VCaP (cell line): Measurements from ENCODE around the gene GALNT9.

ENCODE experiments used
- H3K27ac ChIP-seq: fragments of 450-650 bp; 2 replicates; pipeline ENCODE4 v1.5.1; 2017
- TF ChIP-seq, protein P1 (sequence below): fragments of 450-650 bp; conservative IDR thresholded peaks from 2 replicates; pipeline ENCODE4 v1.5.1; 2017; ENCODE audit warnings: mild to moderate bottlenecking, moderate library complexity

Gene GALNT9

DNA sequence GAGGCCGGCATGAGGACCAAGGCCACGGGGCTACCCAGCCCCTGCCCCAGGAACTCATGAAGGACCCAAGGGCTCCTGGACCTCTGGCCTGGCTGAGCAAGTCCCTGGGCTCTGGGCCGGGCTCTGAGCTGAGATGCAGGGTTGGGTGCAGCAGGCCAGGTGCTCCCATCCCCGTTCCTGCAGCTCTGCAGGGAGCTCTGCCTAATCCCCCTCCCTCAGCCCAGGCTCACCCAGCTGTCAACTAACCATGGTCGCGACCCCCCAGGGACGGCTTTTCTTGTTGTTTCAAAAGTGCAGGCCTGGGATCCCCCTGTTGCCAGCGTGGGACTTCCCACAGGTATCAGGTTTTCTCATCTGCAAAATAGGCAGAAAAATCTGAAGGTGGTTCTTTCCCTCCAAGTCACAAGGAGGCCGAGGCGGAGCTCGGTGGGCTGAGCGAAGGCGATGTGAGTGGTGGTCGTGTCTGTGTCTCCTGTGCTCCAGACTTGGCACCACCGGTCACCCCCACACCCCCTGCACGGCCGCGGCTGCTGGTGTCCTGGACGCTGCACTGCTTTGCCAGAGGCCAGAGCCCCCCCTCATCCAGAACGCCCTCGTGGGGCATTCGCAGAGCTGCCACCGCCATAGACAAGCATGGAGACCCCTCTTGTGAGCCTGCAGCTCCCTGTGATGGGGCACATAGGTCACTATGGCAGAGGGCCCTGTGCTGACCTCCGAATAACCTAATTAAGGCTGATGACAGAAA is 22.5 kb upstream of the GALNT9 start:
- peak overlapping the region; percentile 68 for H3K27ac ChIP-seq
- TF ChIP-seq, protein P1, sequence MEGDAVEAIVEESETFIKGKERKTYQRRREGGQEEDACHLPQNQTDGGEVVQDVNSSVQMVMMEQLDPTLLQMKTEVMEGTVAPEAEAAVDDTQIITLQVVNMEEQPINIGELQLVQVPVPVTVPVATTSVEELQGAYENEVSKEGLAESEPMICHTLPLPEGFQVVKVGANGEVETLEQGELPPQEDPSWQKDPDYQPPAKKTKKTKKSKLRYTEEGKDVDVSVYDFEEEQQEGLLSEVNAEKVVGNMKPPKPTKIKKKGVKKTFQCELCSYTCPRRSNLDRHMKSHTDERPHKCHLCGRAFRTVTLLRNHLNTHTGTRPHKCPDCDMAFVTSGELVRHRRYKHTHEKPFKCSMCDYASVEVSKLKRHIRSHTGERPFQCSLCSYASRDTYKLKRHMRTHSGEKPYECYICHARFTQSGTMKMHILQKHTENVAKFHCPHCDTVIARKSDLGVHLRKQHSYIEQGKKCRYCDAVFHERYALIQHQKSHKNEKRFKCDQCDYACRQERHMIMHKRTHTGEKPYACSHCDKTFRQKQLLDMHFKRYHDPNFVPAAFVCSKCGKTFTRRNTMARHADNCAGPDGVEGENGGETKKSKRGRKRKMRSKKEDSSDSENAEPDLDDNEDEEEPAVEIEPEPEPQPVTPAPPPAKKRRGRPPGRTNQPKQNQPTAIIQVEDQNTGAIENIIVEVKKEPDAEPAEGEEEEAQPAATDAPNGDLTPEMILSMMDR: no peak

DNA sequence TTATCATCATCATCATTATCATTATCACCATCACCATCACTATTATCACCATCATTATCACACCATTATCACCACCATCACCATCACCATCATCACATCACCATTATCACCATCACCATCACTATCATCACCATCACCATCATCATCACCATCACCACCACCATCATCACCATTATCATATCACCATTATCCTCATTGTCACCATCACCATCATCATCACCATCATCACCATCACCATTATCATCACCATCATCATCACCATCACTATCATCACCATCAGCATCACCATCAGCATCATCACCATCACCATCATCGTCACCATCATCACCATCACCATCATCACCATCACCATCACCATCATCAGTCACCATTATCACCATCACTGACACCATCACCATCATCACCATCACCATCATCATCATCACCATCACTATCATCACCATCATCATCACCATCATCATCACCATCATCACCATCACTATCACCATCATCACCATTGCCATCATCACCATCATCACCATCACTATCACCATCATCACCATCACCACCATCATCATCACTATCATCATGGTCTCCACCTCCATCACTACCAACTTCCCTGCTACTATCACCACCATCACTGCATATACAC is 20.2 kb upstream of the GALNT9 start:
- H3K27ac ChIP-seq: no peak overlapping the region
- TF ChIP-seq, protein P1: no peak

DNA sequence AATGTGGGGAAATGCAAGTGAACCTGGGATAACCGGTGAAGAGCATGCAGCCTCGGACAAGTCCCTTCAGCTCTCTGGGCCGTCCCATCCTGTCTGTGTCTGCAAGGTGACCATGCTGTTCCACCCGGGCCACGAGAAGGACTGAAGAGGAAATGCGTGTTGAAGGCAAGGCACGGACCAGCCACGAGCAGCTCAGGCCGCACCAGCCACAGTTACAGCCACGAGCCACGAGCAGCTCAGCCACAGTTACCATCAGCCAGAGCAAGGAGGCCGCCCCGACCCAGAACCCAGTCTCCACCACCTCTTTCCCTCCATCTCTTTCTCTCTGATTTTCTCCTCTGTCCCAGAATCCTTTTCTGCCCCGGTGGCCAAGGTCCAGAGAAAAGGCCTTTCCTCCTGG is 18.8 kb upstream of the GALNT9 start:
- TF ChIP-seq, protein P1: no peak
- no peak overlapping the region for H3K27ac ChIP-seq

DNA sequence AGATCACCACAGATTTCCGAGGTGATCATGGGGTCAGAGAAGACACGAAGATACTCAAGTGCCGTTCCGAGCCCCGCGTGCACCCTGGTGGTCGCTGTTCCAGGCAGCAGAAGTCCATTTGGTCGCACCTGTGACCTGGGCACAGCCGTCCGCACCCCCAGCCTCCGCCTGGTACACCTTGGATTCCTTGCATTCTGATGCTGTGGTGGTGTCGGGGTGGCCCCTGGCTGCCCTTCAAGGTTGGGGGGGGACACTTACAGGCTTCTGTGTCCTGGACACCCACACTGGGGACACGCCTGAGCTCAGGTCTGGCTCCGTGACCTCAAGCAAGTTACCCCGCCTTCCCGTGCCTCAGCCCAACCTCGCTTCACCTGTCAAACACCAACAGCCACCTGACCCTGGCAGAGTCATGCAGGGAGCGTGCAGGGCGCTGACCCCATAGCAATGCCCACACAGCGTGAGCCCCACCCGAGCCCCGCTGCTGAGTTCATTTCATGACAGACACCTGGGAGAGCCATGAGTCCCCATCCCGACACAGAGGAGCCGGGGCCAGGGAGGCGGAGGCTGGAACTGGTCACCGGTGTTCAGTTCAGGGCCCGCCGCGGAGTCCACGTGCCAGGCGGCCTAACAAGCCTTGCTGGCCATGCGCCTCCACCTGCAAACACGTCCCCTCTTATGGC is 17.9 kb upstream of the GALNT9 start:
- no peak overlapping the region for H3K27ac ChIP-seq
- TF ChIP-seq, protein P1: no peak

DNA sequence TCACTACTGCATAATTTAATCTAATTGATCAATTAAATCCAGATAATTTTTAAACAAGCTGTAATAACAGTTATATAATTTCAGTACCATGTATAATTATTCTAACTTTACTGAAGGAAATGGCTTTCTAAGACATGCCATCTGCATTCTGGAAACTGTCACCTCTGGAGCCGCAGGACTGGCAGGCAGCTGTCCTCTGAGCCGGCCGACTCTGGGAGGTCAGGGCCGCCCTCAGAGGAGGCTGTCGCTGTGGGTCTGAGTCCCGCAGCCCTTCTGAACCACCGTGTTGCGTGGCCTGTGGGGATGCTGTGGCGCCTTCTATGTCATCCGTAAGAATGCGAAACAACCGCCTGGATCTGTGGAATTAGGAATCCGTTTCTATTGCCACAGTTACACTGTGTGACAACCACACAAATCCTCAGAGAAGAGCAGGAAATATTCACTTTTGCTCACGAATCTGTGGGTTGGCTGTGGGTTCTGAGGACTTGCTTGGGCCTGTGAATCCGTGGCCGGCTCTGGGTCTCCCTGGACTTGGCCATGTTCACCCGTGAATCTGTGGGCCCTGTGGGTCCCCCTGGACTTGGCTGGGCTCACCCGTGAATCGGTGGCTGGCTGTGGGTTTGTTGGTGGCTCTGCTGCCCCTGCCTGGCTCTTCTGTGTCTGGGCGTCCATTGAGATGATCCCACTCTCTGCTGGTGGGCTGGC is 17.2 kb upstream of the GALNT9 start:
- TF ChIP-seq, protein P1: no peak
- H3K27ac ChIP-seq: no peak overlapping the region

DNA sequence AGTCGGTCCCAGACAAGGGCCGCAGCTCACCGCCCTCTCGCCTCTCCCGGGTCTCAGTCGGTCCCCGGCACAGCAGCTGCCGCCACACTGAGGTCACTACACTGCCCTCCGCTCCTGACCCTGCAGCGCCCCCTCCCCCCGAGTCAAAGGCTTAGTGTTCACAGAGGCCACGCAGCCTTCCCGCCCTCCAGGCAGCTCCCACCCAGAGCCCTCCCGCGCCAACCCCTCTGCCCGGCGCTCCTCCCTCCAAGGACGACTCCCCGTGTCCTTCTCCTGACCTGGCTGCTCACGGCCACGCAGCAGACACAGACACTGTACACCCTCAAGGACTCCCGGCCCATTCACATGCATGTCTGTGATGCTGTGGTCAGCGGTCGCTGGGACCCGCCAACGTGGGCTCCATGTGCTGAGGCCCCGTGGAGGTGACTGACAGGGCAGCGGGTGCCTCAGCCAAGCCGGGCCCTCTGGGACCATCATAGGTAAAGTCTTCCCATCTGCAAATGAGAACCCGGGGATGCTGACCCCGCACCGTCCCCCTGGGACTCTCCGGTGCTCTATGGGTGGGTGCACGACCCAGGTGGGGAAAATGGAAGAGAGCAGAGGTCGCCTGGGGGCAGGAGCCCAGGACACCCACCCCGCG is 16.3 kb upstream of the GALNT9 start:
- TF ChIP-seq, protein P1: no peak

DNA sequence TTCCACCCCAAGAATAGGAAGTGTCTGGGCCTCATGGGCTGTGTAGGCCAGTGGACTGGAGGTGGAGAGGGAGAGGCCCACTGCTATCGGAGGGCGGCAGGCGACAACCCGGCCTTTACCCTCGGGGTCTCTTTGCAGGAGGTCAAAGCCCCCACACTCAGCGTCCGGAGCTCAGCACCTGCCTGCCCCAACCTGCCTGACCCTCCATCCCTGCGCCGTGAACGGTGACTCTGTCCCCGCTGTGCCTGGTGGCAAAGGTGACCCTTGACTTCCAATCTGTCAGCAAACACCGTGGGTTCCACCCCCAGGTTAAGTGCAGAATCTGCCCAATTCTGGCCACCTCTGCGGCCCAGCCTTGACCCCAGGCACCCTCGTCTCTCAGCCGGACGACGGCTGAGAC is 15.7 kb upstream of the GALNT9 start:
- TF ChIP-seq, protein P1: no peak

More for the DNA sequence above, 16.3 kb upstream of the GALNT9 start:
- no peak overlapping the region for H3K27ac ChIP-seq

More for the DNA sequence above, 15.7 kb upstream of the GALNT9 start:
- H3K27ac ChIP-seq: no peak overlapping the region
